GM19240 (cell line): Measurements from ENCODE around the gene MGRN1.
"Not testable (repeated sequence)": the region's sequence is repeated elsewhere in the genome, so short reads cannot be mapped to it uniquely, and the experiment has no call there.

Experiments used
- DNase-seq: peaks from one replicate; pipeline ENCODE4 v3.0.0; 2011; ENCODE audit warnings: low spot score; ENCODE audit not compliant: insufficient read length

Gene MGRN1

GRCh38 chr16:4728676-4729075, 104.0 kb downstream of the MGRN1 start:
- no peak for DNase-seq

GRCh38 chr16:4729876-4730275, 105.2 kb downstream of the MGRN1 start:
- DNase-seq, result no peak

DNA sequence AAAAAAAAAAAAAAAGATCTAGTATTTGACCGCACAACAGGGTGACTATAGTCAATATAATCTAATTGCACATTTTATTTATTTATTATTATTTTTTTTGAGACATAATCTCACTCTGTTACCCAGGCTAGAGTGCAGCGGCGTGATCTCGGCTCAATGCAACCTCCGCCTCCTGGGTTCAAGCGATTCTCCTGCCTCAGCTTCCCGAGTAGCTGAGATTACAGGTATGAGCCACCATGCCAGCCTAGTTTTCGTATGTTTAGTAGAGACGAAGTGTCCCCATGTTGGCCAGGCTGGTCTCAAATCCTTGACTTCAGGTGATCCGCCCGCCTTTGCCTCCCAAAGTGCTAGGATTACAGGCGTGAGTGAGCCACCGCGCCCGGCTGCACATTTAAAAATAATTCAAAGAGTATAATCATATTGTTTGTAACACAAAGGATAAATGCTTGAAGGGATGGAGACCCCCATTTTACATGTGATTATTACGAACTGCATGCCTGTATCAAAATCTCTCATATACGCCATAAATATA, 108.7 kb downstream of the MGRN1 start:
- no peak for DNase-seq

DNA sequence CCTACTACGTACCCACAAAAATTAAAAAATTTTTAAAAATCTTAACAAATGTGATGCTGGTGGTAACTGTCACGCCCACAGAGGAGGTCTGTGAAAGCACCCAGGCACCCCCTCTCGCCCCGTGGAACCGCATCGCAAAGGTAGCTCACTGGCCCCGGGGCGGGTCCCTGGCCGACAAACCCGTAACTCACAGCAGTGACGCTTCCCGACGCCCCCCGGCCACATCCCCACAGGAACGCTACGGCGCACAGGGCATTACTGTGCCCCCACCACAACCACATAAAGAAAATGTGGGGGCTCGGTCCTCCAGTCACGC, 109.1 kb downstream of the MGRN1 start:
- peak; percentile 30 for DNase-seq

GRCh38 chr16:4734063-4734729, 109.6 kb downstream of the MGRN1 start, which contains the start of the genes ANKS3 and DNAAF8:
ANKS3 (minus strand) TSS chr16:4734271; CDS start chr16:4730149, 4,122 bp downstream.
DNAAF8 (plus strand) TSS chr16:4734537; CDS start chr16:4736515, 1,978 bp downstream.
- DNase-seq, result peak; percentile 85

- peak; percentile 95 for DNase-seq
Measured at GRCh38 chr16:4734730-4735535, 110.3 kb downstream of the MGRN1 start.

- no peak for DNase-seq
Measured at GRCh38 chr16:4736546-4736945, 111.9 kb downstream of the MGRN1 start.

DNA sequence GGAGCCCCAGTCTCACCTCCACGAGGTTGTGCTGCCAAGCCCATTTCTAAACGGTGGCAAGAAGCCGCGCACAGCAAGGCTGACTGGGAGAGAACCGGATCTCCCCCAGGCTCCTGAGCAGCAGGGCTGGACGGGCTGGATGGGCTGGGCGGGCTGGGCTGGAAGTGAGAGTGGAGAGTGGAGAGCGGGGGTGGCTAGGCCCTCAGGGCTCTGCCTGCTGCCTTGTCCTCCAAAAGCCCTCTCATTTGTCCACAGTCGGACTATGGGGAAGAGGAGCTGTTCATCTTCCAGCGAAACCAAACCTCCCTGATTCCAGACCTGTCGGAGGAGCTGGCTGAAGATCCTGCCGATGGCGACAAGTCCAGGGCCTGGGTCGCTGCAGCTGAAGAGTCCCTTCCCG, 112.9 kb downstream of the MGRN1 start:
- DNase-seq, result no peak

DNA sequence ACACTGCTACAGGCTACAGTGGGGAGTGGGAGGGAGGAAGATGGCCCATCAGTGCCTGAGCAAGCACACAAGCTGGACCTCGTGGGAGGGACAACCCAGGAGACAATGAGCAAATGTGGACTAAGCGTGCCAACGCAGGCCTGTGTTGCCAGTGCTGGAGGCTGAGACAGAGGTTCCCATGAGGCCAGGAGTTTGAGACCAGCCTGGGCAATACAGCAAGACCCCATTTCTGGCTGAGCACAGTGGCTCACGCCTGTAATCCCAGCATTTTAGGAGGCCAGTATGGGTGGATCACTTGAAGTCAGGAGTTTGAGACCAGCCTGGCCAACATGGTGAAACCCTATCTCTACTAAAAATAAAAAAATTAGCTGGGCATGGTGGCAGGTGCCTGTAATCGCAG, 113.7 kb downstream of the MGRN1 start:
- not testable (repeated sequence) for DNase-seq
